GM19324 (cell line): ENCODE measurements around the gene LPGAT1.

Source experiments
- ATAC-seq: cut with Tn5 transposase; IDR thresholded peaks from one replicate; pipeline ENCODE4 v1.9.1; 2021; ENCODE audit warnings: mild to moderate bottlenecking, moderate library complexity; ENCODE audit not compliant: unreplicated experiment, low FRiP score

LPGAT1 gene

DNA sequence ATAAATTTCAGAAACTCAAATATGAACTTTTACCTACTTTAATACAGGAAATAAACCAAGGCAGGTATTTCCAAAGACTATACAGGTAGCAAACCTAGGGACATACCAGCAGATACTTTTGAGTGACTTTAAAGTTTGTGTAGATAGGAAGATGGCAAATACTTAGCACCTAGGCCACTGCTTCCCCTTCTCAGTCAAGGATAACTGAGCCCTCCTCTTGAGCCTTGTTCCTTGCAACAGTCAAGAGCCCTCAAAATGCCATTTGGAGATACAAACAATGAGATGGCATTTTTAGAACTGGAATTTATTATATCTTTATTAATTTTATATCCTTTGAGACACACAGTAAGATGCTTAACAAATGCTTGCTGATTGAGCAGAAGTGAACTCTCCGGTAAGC is 65.9 kb downstream of the LPGAT1 start:
- no peak for ATAC-seq

DNA sequence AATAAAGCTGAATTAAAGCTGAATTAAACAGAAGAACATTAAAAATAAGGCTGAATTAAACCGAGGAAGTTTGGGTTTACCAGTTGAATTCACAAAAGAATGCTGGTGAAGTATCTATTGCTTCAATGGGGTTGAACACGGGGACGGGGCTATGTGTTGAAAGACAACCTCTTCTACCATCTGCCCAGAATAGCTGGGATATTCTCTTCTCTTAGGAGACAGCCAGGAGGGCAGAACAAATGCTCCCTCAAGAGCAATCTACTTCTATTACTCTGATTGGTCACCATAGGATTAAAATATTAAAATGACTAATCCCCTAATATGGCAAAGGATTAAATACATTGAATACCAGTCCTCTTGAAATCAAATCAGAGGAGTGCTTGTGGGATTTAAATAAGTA is 68.4 kb downstream of the LPGAT1 start:
- ATAC-seq, result no peak

DNA sequence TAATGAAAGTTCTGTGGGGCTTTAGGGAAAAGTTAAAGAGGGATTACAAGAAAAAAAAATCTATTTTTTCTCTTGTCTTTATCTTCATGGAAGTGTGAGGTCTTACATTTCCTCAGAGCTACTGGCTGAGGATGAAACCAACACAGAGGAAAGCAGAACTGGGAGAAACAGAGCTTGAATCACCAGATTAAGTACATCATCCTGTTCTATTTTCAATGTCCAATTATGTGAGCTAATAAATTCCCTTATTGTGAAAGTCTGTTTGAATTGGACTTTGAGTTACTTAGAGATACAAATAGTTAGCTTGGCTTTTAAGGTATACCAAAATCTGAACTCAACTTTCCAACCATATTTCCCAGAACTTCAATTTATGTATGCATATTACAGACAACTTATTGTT is 69.2 kb downstream of the LPGAT1 start:
- ATAC-seq, result no peak

DNA sequence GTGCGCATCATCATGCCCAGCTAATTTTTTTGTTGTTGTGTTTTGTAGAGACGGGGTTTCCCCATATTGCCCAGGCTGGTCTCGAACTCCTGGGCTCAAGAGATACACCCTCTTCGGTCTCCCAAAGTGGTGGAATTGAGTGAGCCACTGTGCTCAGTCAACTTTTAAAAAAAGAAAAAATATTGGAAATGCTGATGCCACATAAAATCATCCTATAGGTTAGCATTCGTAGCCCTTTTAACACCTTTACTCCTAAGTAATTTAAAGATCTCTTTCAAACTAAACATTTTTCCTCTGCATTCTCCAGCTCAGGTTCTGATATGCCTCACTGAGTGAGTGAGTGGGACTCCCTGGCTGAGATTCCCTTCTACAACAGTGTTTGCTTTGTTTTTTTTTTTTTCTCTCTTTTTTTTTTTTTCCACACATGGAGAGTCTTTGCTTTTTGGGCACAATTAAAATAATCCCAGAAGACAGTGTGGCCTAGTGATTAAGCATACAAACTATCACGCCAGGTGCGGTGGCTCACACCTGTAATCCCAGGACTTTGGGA is 74.0 kb downstream of the LPGAT1 start:
- ATAC-seq, result no peak

DNA sequence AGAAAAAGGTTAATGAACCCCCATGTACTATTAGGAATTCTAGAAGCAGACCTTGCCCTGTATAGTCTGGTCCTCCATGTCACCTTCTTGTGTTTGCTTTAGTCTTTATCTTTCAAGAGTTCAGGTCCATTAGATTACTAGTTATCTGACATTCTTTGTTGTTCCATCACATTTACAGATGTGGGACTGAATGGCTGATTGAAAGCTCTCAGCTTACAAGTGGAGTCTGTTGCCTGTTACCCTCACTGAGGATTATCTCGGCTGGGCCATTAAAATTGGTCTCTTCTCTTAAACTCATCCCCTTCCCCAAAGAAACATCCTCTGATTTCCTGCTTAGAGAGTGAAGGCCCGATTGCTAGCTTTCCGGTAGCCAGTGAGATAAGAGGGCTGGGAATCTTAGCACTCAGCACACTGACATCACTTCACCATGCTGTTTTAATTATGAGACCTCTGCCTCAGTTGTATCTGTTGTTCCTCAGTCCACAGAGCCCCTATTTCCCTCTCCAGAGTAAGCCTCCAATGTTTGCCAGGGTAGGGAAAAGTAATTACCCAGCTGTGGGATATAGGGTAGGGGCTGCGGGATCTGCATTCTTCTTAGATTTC is 76.8 kb downstream of the LPGAT1 start:
- ATAC-seq, result no peak

DNA sequence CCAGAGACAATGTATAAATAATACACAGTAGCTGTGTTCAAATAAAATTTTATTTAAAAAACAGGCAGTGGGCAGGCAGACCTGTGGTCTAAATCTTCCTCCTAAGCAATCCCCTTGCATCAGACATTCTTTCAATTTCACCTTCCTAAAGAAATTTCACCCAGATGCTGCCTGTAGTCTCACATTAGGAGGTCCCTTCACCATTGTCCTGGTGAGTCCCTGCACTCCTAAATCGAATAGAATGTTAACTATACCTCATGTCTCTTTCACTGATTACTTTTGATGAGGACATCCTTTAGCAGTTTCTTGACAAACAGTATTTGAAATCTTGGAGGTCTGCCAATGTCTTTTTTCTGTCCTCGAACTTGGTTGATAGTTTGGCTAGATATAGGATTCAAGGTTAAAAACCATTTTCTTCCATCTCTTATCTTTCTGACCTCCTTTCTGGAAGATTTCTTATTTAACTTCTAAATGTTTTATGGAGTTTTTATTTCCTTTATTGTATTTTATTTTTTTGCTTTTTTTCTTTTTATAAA is 77.5 kb downstream of the LPGAT1 start:
- no peak for ATAC-seq

DNA sequence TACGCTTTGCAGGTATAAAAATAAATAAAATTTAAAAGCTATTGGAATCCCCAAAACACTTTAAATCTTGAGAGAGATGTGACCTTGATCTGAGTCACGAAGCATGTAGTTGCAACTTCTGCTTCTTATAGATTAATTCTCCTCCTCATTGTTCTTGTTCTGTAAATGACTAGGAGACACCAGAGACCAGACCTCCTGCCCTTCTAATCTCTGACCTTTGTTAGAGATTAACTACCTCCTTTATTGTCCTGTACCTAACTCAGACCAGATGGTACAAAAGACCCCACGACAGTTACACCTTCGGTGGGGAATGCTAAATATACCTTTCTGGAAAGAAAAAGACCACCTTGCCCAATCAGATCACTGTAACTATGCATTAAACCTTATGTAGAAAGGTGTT is 78.2 kb downstream of the LPGAT1 start:
- no peak for ATAC-seq

DNA sequence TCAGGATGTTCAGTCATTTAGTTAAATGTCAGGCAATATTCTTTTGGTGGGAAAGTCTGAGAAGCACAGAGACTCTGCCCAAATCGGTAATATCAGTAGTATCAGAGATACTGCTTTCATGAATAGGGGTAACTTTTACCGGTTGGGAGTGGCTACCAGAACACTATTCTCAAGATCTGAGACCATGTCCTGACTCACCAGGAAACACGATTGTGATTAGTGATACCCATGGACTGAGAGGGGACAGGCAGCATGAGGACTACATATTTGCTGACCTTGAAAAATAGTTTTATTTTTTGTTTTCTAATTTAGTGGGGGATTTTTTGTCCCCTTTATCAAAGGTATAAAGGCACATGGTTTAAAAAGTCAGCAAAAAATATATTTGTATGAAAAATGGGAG is 79.1 kb downstream of the LPGAT1 start:
- no peak for ATAC-seq

DNA sequence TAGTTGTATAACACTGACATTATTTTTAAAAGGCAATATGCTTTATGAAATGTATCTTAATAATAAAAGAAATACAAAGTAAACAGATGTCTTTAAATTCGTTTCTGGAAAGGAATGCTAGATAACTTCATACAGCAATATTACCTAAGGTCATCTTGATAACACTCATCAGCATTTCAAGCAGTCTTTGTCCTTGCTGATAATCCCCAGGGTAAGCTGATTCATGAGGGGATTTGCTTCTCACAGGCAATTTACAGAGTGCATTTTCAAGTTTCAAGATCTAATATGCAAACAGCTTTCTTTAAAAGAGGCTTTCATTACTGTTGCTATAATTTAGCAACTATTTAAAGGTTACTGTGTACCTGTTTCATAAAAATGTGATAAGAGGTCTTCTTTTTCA is 80.0 kb downstream of the LPGAT1 start:
- ATAC-seq, result no peak

DNA sequence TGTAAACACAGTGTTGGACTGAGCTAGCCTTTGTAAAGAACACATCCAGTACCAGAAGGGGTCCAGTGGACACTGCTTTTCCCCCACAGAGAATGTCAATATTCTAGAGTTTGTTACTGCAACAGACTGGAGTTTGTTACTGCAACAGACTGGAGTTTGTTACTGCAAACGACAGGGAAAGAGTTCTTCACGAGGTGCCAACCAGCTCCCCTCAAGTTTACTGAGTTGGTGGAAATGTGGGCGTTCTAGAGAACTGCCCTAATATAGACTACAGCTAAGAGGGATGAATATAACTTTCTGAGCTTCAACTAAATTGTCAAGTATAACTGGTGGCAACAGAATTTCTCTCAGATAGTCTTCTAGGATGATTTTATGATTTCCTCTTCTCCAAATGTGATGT is 81.3 kb downstream of the LPGAT1 start:
- ATAC-seq, result no peak

DNA sequence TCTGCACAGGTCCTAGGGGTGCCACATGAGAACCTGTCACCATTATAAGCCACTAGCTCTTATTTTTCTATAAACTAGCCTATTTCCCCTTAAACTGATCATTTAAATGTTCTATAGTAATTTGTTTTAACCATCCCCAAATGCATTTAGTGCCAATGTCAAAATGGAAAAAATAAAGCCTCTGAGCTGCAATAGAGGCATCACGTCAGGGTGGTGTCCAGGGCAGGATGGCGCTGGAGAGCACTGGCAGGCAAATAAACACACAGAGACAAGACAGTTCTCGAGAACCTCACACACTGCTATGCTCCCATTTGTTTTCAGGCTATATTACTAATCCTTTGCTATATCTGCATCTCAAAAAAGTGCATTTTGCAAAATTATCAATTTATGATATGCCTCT is 81.8 kb downstream of the LPGAT1 start:
- ATAC-seq, result no peak

DNA sequence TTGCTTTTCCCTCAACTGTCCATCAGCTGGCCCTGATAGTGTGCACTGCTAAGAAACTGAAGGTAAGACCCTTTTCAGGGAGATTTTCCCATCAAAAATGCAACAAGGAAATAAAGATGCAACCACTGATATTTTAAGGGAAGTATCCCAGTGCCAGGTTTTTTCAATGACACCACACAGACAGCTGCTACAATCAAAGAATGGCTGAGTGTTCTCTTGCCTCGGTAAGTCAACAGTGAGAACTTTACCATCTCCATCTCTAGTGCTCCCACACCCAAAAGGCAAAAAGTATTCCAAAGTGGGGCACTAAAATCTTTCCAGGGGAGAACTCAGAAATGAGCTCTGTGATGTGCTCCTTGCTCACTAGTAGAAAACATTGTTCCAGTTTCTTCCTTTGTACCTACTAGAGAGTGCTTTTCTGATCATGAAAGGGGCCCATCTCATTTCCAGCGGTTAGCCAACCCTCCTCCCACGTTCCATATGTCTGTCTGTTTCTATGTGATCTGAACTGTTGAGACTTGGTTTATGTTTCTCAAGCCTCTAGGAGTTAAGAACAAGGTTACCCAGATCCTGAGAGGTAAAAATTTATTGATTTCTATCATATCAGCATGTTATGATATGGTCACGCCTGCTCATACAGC is 87.6 kb downstream of the LPGAT1 start:
- ATAC-seq, result no peak

DNA sequence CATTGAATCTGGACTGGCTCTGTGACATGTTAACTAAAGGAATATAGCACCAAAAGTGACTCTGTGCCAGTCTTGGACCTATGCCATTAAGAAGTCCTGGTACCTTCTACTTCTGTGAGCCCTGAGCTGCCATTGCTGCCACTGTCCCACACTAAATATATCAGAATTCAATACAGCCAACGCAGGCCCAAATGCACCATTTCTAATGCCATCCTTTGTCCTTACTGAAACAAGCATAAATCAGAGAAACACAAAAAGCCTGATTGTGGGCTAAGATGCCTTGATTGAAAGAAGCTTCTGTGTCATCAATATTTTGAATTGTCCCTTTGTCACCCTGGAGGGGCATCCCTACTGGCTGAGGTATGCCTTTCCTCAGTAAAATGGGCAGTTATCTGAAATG is 88.3 kb downstream of the LPGAT1 start:
- ATAC-seq, result no peak

DNA sequence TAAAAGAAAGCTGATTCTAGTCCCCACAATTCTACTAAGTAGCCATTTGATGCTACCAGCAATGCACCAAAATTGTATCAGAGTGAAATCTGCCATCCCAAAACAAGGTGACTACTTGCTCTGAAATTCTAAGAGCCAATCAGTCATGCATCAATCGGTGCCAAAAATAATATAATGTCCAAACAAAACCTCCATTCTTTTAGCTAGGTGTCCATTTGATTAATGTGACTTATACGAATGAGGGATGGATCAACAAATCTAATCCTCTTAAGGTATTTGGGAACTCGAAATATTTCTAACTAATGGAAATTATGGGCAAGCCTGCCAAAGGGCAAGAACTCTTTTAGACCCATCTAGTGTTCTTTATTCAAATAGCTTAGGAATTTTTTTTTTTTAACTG is 88.8 kb downstream of the LPGAT1 start:
- ATAC-seq, result no peak

DNA sequence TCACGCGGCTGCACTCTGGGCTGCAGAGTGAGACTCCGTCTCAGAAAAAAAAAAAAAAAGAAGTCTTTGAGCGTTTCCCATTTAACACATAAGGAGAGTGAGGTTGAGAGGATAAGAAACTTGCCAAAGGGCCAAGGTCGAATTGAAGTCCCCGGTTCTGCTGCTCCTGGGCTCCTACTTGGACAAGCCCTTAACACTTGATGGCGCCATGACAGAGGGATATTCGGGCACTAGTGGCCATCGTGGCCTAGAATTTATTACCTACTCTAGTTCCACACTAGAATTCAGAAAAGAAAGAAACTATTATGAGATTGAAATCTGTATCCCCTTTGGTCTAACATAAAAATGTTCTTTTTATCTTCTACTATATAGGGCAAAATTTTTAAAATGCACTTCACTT is 89.4 kb downstream of the LPGAT1 start:
- ATAC-seq, result no peak

DNA sequence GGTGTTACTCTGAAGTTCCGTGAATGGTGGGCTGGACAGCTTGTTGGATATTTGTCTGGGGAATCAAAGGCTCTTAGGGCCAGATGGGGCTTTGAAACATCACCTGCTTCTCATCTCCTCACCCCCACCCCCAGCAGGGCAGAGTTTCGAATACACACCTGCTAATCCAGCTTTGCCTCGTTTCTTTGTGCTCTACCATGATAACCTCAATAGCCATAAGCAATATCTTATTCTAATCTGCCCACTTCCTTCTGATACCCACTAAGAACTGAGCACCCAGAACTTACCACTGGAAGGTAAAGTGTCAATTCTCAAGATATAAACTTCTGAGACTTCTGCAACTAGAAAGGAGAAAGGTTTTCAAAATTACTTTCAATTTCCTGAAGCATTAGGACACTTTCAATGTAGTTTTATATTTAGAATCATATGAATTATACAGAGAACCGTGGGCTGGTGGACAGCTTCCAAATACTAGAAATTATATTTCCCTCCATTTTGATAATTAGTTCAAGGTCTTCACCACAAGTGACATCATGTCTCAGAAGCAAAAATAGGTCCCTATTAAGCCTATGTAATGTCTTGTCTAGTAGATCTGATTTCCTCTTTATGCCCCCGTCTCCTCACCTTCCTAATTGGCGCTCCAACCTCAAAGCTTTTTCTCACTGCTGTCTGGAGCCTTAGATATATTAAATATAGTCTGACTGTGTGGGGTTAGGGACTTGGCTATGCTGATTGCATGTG is 90.7 kb downstream of the LPGAT1 start:
- no peak for ATAC-seq

DNA sequence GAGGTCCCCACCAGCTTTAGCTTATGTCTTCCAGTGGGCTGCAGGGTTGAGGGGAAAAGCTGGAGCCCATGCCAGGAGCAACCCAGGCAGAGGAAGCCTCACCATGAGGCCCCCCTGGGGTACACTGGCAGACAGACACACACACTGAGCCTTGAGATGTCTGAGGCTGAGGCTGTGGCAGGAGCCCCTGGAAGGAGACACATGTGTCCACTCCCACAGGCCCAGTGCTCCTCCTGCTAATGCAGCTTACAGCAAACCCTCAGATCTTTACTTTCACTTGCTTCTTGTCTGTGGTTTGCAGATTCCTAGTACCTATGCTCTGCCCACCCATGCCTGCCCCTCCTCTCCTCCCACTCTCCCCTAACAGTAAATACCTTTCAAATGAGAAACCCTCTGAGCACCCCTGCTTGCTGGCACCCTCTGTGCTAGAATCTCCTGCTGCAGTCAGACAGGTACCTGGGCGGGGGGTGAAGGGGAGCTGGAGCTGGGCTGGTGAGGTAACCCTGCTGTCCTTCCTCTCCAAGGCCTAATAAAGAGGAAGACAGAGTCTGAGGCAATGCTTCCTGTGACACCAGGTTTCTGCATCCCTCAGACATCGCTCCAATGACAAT is 91.8 kb downstream of the LPGAT1 start:
- no peak for ATAC-seq

DNA sequence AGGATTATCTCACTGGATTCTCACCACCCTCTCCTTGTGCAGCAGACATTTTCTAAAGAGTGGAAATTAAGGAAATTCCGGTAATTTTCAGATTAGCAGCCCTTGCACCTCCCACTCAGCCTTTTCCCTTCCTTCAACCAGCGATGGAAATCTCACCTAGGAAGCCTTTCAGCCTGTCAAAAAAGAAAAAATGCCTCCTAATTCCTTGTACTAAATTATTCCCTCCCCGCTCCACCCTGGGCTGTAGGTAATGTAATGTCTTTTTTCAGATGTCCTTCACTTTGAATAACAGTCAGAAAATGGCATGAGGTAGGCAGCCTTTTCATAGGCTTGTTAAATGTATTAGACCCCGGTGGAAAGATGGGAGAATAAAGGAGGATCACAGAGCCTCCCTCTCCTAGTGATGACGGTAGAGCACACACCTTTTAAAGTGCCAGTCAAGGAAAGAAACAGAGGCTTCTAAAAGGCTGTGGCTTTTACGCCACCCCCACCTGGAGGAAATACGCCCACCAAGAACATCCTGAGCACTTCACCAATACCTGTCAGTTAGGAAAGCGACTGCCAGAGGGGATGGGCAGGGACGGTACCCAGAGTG is 92.4 kb downstream of the LPGAT1 start:
- ATAC-seq, result no peak

DNA sequence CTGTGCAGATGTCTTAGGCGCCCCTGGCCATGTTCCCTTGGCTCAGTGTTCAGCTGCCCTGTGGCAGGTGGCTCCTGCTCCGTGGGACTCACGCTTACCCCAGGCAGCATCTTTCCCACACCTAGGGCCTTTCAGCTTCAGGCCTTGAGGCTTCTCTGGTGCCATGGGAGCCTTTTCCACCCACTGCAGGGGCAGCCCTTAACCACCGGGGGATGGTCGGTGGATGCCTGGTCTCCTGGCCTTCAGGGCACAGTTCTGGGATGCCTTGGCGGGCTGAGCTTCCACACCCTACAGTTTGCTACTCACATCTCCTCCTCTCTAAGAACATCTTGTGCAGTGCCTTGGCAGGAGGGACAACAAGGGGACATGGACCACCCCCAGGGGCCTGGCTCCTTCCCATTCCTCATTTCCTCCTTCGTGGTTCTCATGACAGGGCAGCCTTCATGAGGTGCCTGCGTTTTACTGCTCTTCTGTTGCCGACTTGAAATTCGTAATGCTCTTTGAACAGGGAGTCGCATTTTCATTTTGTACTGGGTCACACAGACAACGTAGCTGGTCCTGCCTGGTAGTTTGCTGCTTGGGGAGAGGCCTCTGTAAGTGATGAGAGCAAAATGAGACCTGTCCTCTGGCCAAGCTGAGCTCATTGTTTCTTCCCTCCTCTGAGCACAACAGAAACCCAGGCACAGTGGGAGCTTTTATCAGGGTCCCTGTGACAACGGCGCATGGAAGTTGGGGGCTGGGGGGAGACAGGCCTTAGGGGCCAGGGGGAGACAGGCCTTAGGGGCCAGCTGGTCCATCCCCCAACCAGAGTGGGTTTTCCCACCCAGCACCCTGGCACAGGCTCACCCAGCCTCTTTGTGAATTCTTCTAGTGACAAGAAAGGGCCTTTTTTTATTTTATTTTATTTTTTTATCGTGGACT is 93.2 kb downstream of the LPGAT1 start:
- no peak for ATAC-seq
